GM13977 (cell line): ENCODE results near the gene CNTF.
A peak's percentile ranks its signal among the peaks of the same experiment; 100 is the strongest.

ENCODE experiments used
- DNase-seq: peaks from one replicate; pipeline ENCODE4 v3.0.0; 2012; ENCODE audit warnings: low spot score
- in situ Hi-C: fragments of 300-500 bp; cut with MboI; formaldehyde crosslinking; loops from one replicate; pipeline ENCODE4 v1.12.0; 2022; ENCODE audit warnings: low sequenced_read_pairs, low pct_unique_long_range_greater_than_20kb, mixed read lengths, inconsistent platforms; ENCODE audit not compliant: unreplicated experiment
- TF ChIP-seq, protein P1 (sequence below): IDR thresholded peaks from 2 replicates; pipeline ENCODE4 v1.5.1; 2012; ENCODE audit warnings: mild to moderate bottlenecking, control low read depth; ENCODE audit not compliant: insufficient read depth; ENCODE audit errors: extremely low read depth, missing control alignments

The CNTF gene

GRCh38 chr11:58640386-58641023, 18.0 kb downstream of the CNTF start:
- in situ Hi-C loops = no loop called here
- no peak for DNase-seq
- TF ChIP-seq, protein P1, sequence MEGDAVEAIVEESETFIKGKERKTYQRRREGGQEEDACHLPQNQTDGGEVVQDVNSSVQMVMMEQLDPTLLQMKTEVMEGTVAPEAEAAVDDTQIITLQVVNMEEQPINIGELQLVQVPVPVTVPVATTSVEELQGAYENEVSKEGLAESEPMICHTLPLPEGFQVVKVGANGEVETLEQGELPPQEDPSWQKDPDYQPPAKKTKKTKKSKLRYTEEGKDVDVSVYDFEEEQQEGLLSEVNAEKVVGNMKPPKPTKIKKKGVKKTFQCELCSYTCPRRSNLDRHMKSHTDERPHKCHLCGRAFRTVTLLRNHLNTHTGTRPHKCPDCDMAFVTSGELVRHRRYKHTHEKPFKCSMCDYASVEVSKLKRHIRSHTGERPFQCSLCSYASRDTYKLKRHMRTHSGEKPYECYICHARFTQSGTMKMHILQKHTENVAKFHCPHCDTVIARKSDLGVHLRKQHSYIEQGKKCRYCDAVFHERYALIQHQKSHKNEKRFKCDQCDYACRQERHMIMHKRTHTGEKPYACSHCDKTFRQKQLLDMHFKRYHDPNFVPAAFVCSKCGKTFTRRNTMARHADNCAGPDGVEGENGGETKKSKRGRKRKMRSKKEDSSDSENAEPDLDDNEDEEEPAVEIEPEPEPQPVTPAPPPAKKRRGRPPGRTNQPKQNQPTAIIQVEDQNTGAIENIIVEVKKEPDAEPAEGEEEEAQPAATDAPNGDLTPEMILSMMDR = no peak

- TF ChIP-seq, protein P1 = no peak
- no peak for DNase-seq
- in situ Hi-C loops = no loop called here
Measured at GRCh38 chr11:58641341-58641740, 18.9 kb downstream of the CNTF start.

- no peak for DNase-seq
- in situ Hi-C loops = no loop called here
- TF ChIP-seq, protein P1 = no peak
Measured at GRCh38 chr11:58641803-58642581, 19.5 kb downstream of the CNTF start.

DNA sequence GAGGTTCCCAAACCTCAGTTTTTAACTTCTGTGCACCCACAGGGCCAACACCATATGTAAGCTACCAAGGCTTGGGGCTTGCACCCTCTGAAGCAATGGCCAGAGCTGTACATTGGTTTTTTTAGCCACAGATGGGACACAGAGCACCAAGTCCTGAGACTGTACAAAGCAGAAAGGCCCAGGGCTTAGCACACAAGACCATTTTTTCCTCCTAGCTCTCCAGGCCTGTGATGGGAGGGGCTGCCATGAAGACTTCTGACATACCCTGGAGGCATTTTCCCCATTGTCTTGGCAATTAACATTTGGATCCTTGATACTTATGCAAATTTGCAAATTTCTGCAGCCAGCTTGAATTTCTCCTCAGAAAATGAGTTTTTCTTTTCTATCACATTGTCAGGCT, 23.4 kb downstream of the CNTF start:
- in situ Hi-C loops = no loop called here
- no peak for DNase-seq
- TF ChIP-seq, protein P1 = no peak

DNA sequence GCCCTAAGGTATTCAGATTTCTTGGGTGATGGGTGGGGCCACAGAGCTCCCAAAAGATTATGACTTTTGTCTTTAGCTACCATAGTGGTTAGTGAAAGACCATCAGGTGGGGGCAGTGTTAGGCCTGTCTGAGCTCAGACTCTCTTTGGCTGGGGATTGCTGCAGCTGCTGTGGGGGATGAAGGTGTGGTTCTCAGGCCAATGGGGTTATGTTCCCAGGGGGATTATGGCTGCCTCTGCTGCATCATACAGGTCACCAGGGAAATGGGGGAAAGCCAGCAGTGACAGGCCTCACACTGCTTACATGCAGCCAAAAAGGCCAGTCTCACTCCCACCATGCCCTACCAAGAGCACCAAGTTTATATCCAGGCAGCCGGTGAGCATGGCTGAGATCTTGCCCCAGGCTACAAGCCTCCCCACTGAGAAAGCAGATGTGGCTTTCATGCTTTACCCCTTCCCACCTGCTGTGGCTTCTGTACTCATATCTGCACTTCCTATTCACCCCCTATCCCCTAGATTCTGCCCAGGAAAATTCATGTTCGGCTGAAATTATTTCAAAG, 24.8 kb downstream of the CNTF start:
- in situ Hi-C loops = no loop called here
- TF ChIP-seq, protein P1 = peak; percentile 41
- no peak for DNase-seq

- in situ Hi-C loops = no loop called here
- DNase-seq = no peak
Measured at GRCh38 chr11:58647866-58648265, 25.4 kb downstream of the CNTF start.

More at GRCh38 chr11:58647866-58648265, 25.4 kb downstream of the CNTF start:
- TF ChIP-seq, protein P1 = no peak
